Measurements from ENCODE around the gene RGS2. TPM values are rescaled to one million over a fixed set of nuclear protein-coding genes. Genes with fewer than 3 reads are reported as not detected.
A peak's percentile ranks its signal among the peaks of the same experiment; 100 is the strongest.

RGS2 gene
- total RNA-seq: 1 to 10 TPM; 9.7 TPM
- 10 to 100 TPM; 19.3 to 74.8 (median 25.0) TPM for polyA plus RNA-seq
- 7.0 to 161 (median 12.6) reads per million in 6 experiments for total RNA-seq

GRCh38 chr1:192808518-192809306, at the start of gene RGS2:
Gene RGS2 (plus strand): TSS chr1:192809039. CDS start chr1:192809072, 33 bp downstream.
- POLR2A ChIA-PET: interaction anchor here (1.0 to 4.0 kb wide), 4 partner anchors 250 to 313 kb away, joined by 3 to 14 read pairs (median 6); partner anchors contain the start of genes CDC73, GLRX2, RO60 and UCHL5
- Mint-ChIP-seq H3K27me3 (peaks cover 0 to 2% (median 0%) of the 10 kb centered on the region in 5 donors), H3K4me3 (peak within 1 kb of the TSS; percentile 93 to 100 (median 98)), H3K4me1 (peaks cover 11 to 41% (median 28%) of the 10 kb centered on the region in 4 donors), H3K9me3 (no peaks in the 10 kb centered on the region), H3K27ac (peak within 1 kb of the TSS; percentile 93 to 99 (median 98)), H3K36me3 (peaks cover 0 to 4% (median 0%) of the 10 kb centered on the region in 3 donors)
- DNase-seq (peak; percentile 81 to 93 (median 85)), ATAC-seq (peak; percentile 91 to 92)

GRCh38 chr1:192759104-192759503, 49.7 kb upstream of the RGS2 start:
- ATAC-seq: no peak

GRCh38 chr1:192762265-192762664, 46.6 kb upstream of the RGS2 start:
- Mint-ChIP-seq H3K4me1 (no peaks in the 10 kb centered on the region), H3K27ac (no peak overlapping the region), H3K4me3 (no peak overlapping the region), H3K36me3 (no peaks in the 10 kb centered on the region), H3K9me3 (peaks cover 0 to 2% (median 0%) of the 10 kb centered on the region in 9 donors), H3K27me3 (peaks cover 6 to 33% (median 10%) of the 10 kb centered on the region in 5 donors)
- POLR2A ChIA-PET: no interaction called here
- DNase-seq (no peak), ATAC-seq (no peak)

More at GRCh38 chr1:192759104-192759503, 49.7 kb upstream of the RGS2 start:
- peaks cover 3 to 25% (median 8%) of the 10 kb centered on the region in 5 donors for H3K27me3 Mint-ChIP-seq
- no peak overlapping the region for H3K27ac Mint-ChIP-seq
- H3K36me3 Mint-ChIP-seq: no peaks in the 10 kb centered on the region
- peaks cover 0 to 2% (median 0%) of the 10 kb centered on the region in 9 donors for H3K9me3 Mint-ChIP-seq
- H3K4me3 Mint-ChIP-seq: no peak overlapping the region
- H3K4me1 Mint-ChIP-seq: peaks cover 0 to 2% (median 0%) of the 10 kb centered on the region in 4 donors
- DNase-seq: no peak
- POLR2A ChIA-PET: no interaction called here

- H3K27me3 Mint-ChIP-seq: peaks cover 6 to 41% (median 12%) of the 10 kb centered on the region in 5 donors
- ATAC-seq: no peak
- DNase-seq: no peak
- no peak overlapping the region for H3K27ac Mint-ChIP-seq
- POLR2A ChIA-PET: no interaction called here
- H3K36me3 Mint-ChIP-seq: no peaks in the 10 kb centered on the region
- H3K9me3 Mint-ChIP-seq: peaks cover 0 to 2% (median 0%) of the 10 kb centered on the region in 9 donors
- no peak overlapping the region for H3K4me3 Mint-ChIP-seq
- no peaks in the 10 kb centered on the region for H3K4me1 Mint-ChIP-seq
Measured at GRCh38 chr1:192763243-192763642, 45.6 kb upstream of the RGS2 start.

GRCh38 chr1:192763756-192764155, 45.1 kb upstream of the RGS2 start:
- POLR2A ChIA-PET: no interaction called here
- ATAC-seq: no peak
- no peak overlapping the region for H3K27ac Mint-ChIP-seq

GRCh38 chr1:192764675-192765074, 44.2 kb upstream of the RGS2 start:
- DNase-seq (no peak), ATAC-seq (no peak)
- Mint-ChIP-seq H3K4me1 (no peaks in the 10 kb centered on the region), H3K27me3 (peaks cover 12 to 54% (median 14%) of the 10 kb centered on the region in 5 donors), H3K4me3 (no peak overlapping the region), H3K9me3 (no peaks in the 10 kb centered on the region), H3K27ac (peak overlapping the region in 1 of 10 donors; percentile 21), H3K36me3 (no peaks in the 10 kb centered on the region)
- POLR2A ChIA-PET: no interaction called here

More at GRCh38 chr1:192763756-192764155, 45.1 kb upstream of the RGS2 start:
- Mint-ChIP-seq H3K4me1 (no peaks in the 10 kb centered on the region), H3K27me3 (peaks cover 6 to 46% (median 11%) of the 10 kb centered on the region in 5 donors), H3K36me3 (no peaks in the 10 kb centered on the region), H3K9me3 (peaks cover 0 to 2% (median 0%) of the 10 kb centered on the region in 9 donors), H3K4me3 (no peak overlapping the region)
- DNase-seq: no peak

- H3K9me3 Mint-ChIP-seq: no peaks in the 10 kb centered on the region
- ATAC-seq: no peak
- no peak overlapping the region for H3K27ac Mint-ChIP-seq
- peaks cover 12 to 49% (median 14%) of the 10 kb centered on the region in 5 donors for H3K27me3 Mint-ChIP-seq
- H3K36me3 Mint-ChIP-seq: no peaks in the 10 kb centered on the region
- no peak for DNase-seq
- no peak overlapping the region for H3K4me3 Mint-ChIP-seq
- H3K4me1 Mint-ChIP-seq: no peaks in the 10 kb centered on the region
- POLR2A ChIA-PET: no interaction called here
Measured at GRCh38 chr1:192766009-192766625, 42.7 kb upstream of the RGS2 start.

- H3K27ac Mint-ChIP-seq: no peak overlapping the region
- POLR2A ChIA-PET: no interaction called here
- no peaks in the 10 kb centered on the region for H3K36me3 Mint-ChIP-seq
- no peak for DNase-seq
- H3K4me1 Mint-ChIP-seq: no peaks in the 10 kb centered on the region
- H3K27me3 Mint-ChIP-seq: peaks cover 12 to 43% (median 13%) of the 10 kb centered on the region in 5 donors
- no peaks in the 10 kb centered on the region for H3K9me3 Mint-ChIP-seq
- ATAC-seq: no peak
- H3K4me3 Mint-ChIP-seq: no peak overlapping the region
Measured at GRCh38 chr1:192766876-192767275, 42.0 kb upstream of the RGS2 start.

- Mint-ChIP-seq H3K4me1 (no peaks in the 10 kb centered on the region), H3K9me3 (no peaks in the 10 kb centered on the region), H3K27me3 (peaks cover 7 to 33% (median 12%) of the 10 kb centered on the region in 5 donors), H3K36me3 (no peaks in the 10 kb centered on the region), H3K4me3 (no peak overlapping the region), H3K27ac (no peak overlapping the region)
- ATAC-seq (no peak), DNase-seq (no peak)
- POLR2A ChIA-PET: no interaction called here
Measured at GRCh38 chr1:192767798-192768197, 41.0 kb upstream of the RGS2 start.

- Mint-ChIP-seq H3K9me3 (no peaks in the 10 kb centered on the region), H3K4me1 (no peaks in the 10 kb centered on the region), H3K36me3 (no peaks in the 10 kb centered on the region), H3K27me3 (peaks cover 3 to 28% (median 10%) of the 10 kb centered on the region in 5 donors), H3K4me3 (no peak overlapping the region), H3K27ac (no peak overlapping the region)
- POLR2A ChIA-PET: no interaction called here
- DNase-seq (no peak), ATAC-seq (no peak)
Measured at GRCh38 chr1:192768463-192768862, 40.4 kb upstream of the RGS2 start.

- POLR2A ChIA-PET: no interaction called here
- Mint-ChIP-seq H3K36me3 (no peaks in the 10 kb centered on the region), H3K9me3 (no peaks in the 10 kb centered on the region), H3K27ac (no peak overlapping the region), H3K27me3 (peaks cover 3 to 28% (median 8%) of the 10 kb centered on the region in 5 donors), H3K4me1 (no peaks in the 10 kb centered on the region), H3K4me3 (no peak overlapping the region)
- ATAC-seq (no peak), DNase-seq (no peak)
Measured at GRCh38 chr1:192771341-192771740, 37.5 kb upstream of the RGS2 start.

GRCh38 chr1:192775631-192776030, 33.2 kb upstream of the RGS2 start:
- POLR2A ChIA-PET: no interaction called here
- H3K4me3 Mint-ChIP-seq: no peak overlapping the region
- H3K27me3 Mint-ChIP-seq: peaks cover 0 to 5% (median 0%) of the 10 kb centered on the region in 5 donors
- no peaks in the 10 kb centered on the region for H3K4me1 Mint-ChIP-seq
- peaks cover 0 to 5% (median 2%) of the 10 kb centered on the region in 9 donors for H3K9me3 Mint-ChIP-seq
- no peaks in the 10 kb centered on the region for H3K36me3 Mint-ChIP-seq
- H3K27ac Mint-ChIP-seq: no peak overlapping the region
- no peak for DNase-seq
- ATAC-seq: no peak

GRCh38 chr1:192776206-192776605, 32.6 kb upstream of the RGS2 start:
- Mint-ChIP-seq H3K27me3 (peaks cover 0 to 5% (median 0%) of the 10 kb centered on the region in 5 donors), H3K4me1 (no peaks in the 10 kb centered on the region), H3K36me3 (no peaks in the 10 kb centered on the region), H3K4me3 (no peak overlapping the region), H3K9me3 (peaks cover 0 to 5% (median 2%) of the 10 kb centered on the region in 9 donors), H3K27ac (no peak overlapping the region)
- ATAC-seq (no peak), DNase-seq (no peak)
- POLR2A ChIA-PET: no interaction called here

Measured in naive thymus-derived CD8-positive, alpha-beta T cell (primary cell).